Measurements from ENCODE around the gene DUSP8.
"Not testable (repeated sequence)": the region's sequence is repeated elsewhere in the genome, so short reads cannot be mapped to it uniquely, and the experiment has no call there.

Gene DUSP8

GRCh38 chr11:1575756-1576155, 3.7 kb upstream of the DUSP8 start:
- not testable (repeated sequence) for H3K9me3 ChIP-seq (ENCODE audit: low read length); H2AFZ ChIP-seq (ENCODE audit: low read depth, low read length); H3K4me1 ChIP-seq (ENCODE audit: insufficient read depth, low read length); H3K36me3 ChIP-seq (ENCODE audit: insufficient read depth, low read length); H3K4me3 ChIP-seq (ENCODE audit: low read length)
- peaks cover 22% of the 10 kb centered on the region for H3K27me3 ChIP-seq (ENCODE audit: insufficient read depth, low read length)

- Histone ChIP-seq H2AFZ (ENCODE audit: low read depth, low read length) (no peak overlapping the region), H3K27me3 (ENCODE audit: insufficient read depth, low read length) (peaks cover 31% of the 10 kb centered on the region), H3K9me3 (ENCODE audit: low read length) (peaks cover 4% of the 10 kb centered on the region), H3K4me1 (ENCODE audit: insufficient read depth, low read length) (peaks cover 12% of the 10 kb centered on the region), H3K4me3 (ENCODE audit: low read length) (peak overlapping the region; percentile 20), H3K36me3 (ENCODE audit: insufficient read depth, low read length) (no peaks in the 10 kb centered on the region)
These were observed 2.8 kb upstream of the DUSP8 start for GRCh38 chr11:1574933-1575242.

- Histone ChIP-seq H3K4me1 (ENCODE audit: insufficient read depth, low read length) (peaks cover 15% of the 10 kb centered on the region), H2AFZ (ENCODE audit: low read depth, low read length) (no peak overlapping the region), H3K9me3 (ENCODE audit: low read length) (peaks cover 4% of the 10 kb centered on the region), H3K27me3 (ENCODE audit: insufficient read depth, low read length) (peaks cover 36% of the 10 kb centered on the region), H3K36me3 (ENCODE audit: insufficient read depth, low read length) (no peaks in the 10 kb centered on the region), H3K4me3 (ENCODE audit: low read length) (peak overlapping the region; percentile 38)
These were observed 2.3 kb upstream of the DUSP8 start for GRCh38 chr11:1574238-1574932.

GRCh38 chr11:1573903-1574237, 1.8 kb upstream of the DUSP8 start:
- Histone ChIP-seq H3K27me3 (ENCODE audit: insufficient read depth, low read length) (peaks cover 40% of the 10 kb centered on the region), H3K4me1 (ENCODE audit: insufficient read depth, low read length) (peaks cover 15% of the 10 kb centered on the region), H3K4me3 (ENCODE audit: low read length) (peak overlapping the region; percentile 38), H3K9me3 (ENCODE audit: low read length) (peaks cover 4% of the 10 kb centered on the region), H2AFZ (ENCODE audit: low read depth, low read length) (no peak overlapping the region), H3K36me3 (ENCODE audit: insufficient read depth, low read length) (no peaks in the 10 kb centered on the region)

DNA sequence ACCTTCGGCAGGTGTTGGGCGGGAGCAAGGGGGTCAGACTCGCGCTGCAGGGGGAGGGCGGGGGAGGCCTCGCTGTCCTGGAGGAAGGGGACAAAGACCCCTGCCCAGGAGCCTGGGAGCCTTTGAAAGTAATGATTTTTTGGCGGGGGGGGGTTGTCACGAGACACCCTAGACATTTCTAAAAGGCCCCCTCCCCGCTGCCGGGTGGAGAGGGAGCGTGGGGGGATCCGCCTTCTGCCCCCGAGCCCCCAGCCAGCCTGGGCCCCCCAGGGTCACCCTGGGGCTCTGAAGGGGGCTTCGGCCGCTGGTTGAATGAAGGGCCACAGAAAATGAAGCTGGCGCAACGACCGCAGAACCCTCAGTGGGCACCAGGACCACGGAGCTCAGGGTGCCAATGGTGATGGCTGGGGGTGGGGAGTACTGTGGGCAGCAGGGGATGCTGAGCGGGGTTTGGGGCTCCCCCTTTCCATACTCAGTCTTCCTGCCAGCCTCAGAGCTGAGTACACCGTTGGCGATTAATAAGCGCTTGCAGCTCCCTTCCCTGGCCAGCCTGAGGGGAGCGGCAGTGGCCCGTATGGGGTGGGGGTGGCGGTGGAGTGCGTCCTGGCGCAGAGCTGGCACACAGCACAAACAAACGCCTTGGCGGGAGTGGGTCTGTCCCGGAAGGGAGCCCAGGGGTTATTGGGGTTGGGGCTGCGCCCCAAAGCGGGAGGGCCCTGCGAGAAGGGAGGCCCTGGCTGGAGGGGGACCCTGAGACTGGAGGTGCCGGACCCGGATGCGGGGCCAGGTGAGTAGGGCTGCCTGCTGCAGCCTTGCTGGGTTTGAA, 1.2 kb upstream of the DUSP8 start:
- H3K9me3 ChIP-seq (ENCODE audit: low read length) = no peaks in the 10 kb centered on the region
- no peak overlapping the region for H2AFZ ChIP-seq (ENCODE audit: low read depth, low read length)
- H3K4me1 ChIP-seq (ENCODE audit: insufficient read depth, low read length) = peaks cover 21% of the 10 kb centered on the region
- no peaks in the 10 kb centered on the region for H3K36me3 ChIP-seq (ENCODE audit: insufficient read depth, low read length)
- peaks cover 46% of the 10 kb centered on the region for H3K27me3 ChIP-seq (ENCODE audit: insufficient read depth, low read length)
- H3K4me3 ChIP-seq (ENCODE audit: low read length) = peak overlapping the region; percentile 38

DNA sequence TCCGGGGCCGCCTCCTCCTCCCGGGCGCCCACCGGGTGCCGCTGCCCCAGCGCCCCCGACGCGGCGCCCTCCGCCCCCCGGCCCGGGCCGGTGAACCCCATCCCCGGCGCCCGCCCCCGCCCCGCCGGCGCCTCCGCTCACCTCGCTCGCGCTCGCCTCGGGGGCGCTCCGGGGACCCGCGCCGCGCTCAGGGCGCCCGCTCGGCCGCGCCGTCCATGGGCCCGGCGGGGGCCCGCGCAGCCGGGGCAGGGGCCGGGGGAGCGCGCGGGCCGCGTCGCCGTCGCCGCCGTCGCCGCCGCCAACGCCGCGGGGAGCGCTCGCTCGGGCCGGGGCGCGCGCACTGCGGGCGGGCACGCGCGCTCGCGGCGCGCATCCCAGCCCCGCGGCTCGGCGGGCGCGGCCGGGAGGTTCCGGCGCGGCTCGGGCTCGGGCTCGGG, 293 bp downstream of the DUSP8 start:
- peaks cover 55% of the 10 kb centered on the region for H3K27me3 ChIP-seq (ENCODE audit: insufficient read depth, low read length)
- H3K9me3 ChIP-seq (ENCODE audit: low read length) = no peaks in the 10 kb centered on the region
- H2AFZ ChIP-seq (ENCODE audit: low read depth, low read length) = no peak overlapping the region
- H3K4me3 ChIP-seq (ENCODE audit: low read length) = peak overlapping the region; percentile 46
- no peaks in the 10 kb centered on the region for H3K36me3 ChIP-seq (ENCODE audit: insufficient read depth, low read length)
- peaks cover 32% of the 10 kb centered on the region for H3K4me1 ChIP-seq (ENCODE audit: insufficient read depth, low read length)

- H3K4me1 ChIP-seq (ENCODE audit: insufficient read depth, low read length) = peaks cover 32% of the 10 kb centered on the region
- H3K9me3 ChIP-seq (ENCODE audit: low read length) = no peaks in the 10 kb centered on the region
- H3K4me3 ChIP-seq (ENCODE audit: low read length) = peak overlapping the region; percentile 46
- peaks cover 60% of the 10 kb centered on the region for H3K27me3 ChIP-seq (ENCODE audit: insufficient read depth, low read length)
- H3K36me3 ChIP-seq (ENCODE audit: insufficient read depth, low read length) = no peaks in the 10 kb centered on the region
- H2AFZ ChIP-seq (ENCODE audit: low read depth, low read length) = no peak overlapping the region
These were observed 943 bp downstream of the DUSP8 start for GRCh38 chr11:1570896-1571759.

GRCh38 chr11:1570531-1570895, 1.6 kb downstream of the DUSP8 start:
- Histone ChIP-seq H3K4me1 (ENCODE audit: insufficient read depth, low read length) (peaks cover 32% of the 10 kb centered on the region), H3K27me3 (ENCODE audit: insufficient read depth, low read length) (peaks cover 64% of the 10 kb centered on the region), H2AFZ (ENCODE audit: low read depth, low read length) (no peak overlapping the region), H3K36me3 (ENCODE audit: insufficient read depth, low read length) (no peaks in the 10 kb centered on the region), H3K4me3 (ENCODE audit: low read length) (peak overlapping the region; percentile 46), H3K9me3 (ENCODE audit: low read length) (no peaks in the 10 kb centered on the region)

- H3K9me3 ChIP-seq (ENCODE audit: low read length) = no peaks in the 10 kb centered on the region
- no peaks in the 10 kb centered on the region for H3K36me3 ChIP-seq (ENCODE audit: insufficient read depth, low read length)
- peaks cover 32% of the 10 kb centered on the region for H3K4me1 ChIP-seq (ENCODE audit: insufficient read depth, low read length)
- H2AFZ ChIP-seq (ENCODE audit: low read depth, low read length) = no peak overlapping the region
- H3K27me3 ChIP-seq (ENCODE audit: insufficient read depth, low read length) = peaks cover 64% of the 10 kb centered on the region
- peak overlapping the region; percentile 11 for H3K4me3 ChIP-seq (ENCODE audit: low read length)
These were observed 2.0 kb downstream of the DUSP8 start for GRCh38 chr11:1570001-1570453.

DNA sequence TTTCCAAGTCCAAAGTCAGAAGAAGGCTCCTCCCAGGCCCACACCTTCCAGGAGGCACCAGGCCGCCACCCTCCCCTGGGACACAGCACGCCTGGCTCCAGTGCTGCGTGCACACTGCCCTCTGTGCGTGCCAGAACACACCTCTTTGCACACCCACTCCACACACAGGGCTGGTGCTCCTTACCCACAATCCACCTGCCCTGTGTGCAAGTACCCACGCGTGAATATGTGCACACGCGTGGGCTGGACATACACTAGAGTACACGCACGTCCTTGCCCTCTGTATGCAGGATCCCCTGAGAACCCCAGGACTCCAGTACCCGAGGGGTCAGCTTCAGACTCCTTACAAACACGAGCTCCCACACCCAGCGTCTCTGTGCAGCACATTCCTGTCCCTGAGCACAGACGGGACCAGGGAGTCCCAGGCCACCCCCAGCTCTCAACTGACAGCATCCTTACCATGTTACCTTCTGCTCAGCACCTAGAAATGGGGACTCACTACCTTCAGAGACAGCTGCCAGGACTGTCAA, 2.8 kb downstream of the DUSP8 start:
- peaks cover 63% of the 10 kb centered on the region for H3K27me3 ChIP-seq (ENCODE audit: insufficient read depth, low read length)
- H3K4me1 ChIP-seq (ENCODE audit: insufficient read depth, low read length) = peaks cover 32% of the 10 kb centered on the region
- no peak overlapping the region for H3K4me3 ChIP-seq (ENCODE audit: low read length)
- H2AFZ ChIP-seq (ENCODE audit: low read depth, low read length) = no peak overlapping the region
- no peaks in the 10 kb centered on the region for H3K9me3 ChIP-seq (ENCODE audit: low read length)
- no peaks in the 10 kb centered on the region for H3K36me3 ChIP-seq (ENCODE audit: insufficient read depth, low read length)

- Histone ChIP-seq H3K4me1 (ENCODE audit: insufficient read depth, low read length) (peaks cover 37% of the 10 kb centered on the region), H3K36me3 (ENCODE audit: insufficient read depth, low read length) (no peaks in the 10 kb centered on the region), H3K4me3 (ENCODE audit: low read length) (no peak overlapping the region), H2AFZ (ENCODE audit: low read depth, low read length) (no peak overlapping the region), H3K9me3 (ENCODE audit: low read length) (no peaks in the 10 kb centered on the region), H3K27me3 (ENCODE audit: insufficient read depth, low read length) (peaks cover 60% of the 10 kb centered on the region)
These were observed 3.6 kb downstream of the DUSP8 start for GRCh38 chr11:1568441-1568911.

DNA sequence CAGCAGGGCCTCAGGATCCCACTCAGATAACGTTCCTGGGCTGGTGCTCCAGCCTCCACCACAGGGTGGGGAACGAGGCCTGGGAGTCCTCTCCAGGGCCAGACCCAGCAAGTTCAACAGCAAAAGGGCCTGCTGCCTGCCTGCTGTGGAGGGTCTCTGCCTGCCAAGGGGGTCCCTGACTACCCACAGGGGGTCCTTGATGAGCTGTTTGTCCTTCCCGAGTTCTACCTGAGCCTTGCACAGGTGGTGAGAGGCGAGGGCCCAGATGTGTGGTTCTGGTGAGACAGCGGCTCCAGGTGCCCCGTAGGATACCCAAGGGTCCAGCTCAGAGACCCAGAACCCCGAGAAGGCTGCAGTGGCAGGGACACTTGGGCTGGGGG, 4.4 kb downstream of the DUSP8 start:
- H3K4me3 ChIP-seq (ENCODE audit: low read length) = no peak overlapping the region
- H3K36me3 ChIP-seq (ENCODE audit: insufficient read depth, low read length) = no peaks in the 10 kb centered on the region
- no peaks in the 10 kb centered on the region for H3K9me3 ChIP-seq (ENCODE audit: low read length)
- no peak overlapping the region for H2AFZ ChIP-seq (ENCODE audit: low read depth, low read length)
- H3K27me3 ChIP-seq (ENCODE audit: insufficient read depth, low read length) = peaks cover 57% of the 10 kb centered on the region
- H3K4me1 ChIP-seq (ENCODE audit: insufficient read depth, low read length) = peaks cover 42% of the 10 kb centered on the region

Measured in neuron (in vitro differentiated cells).